ENCODE results near the gene ATP2B2.

DNA sequence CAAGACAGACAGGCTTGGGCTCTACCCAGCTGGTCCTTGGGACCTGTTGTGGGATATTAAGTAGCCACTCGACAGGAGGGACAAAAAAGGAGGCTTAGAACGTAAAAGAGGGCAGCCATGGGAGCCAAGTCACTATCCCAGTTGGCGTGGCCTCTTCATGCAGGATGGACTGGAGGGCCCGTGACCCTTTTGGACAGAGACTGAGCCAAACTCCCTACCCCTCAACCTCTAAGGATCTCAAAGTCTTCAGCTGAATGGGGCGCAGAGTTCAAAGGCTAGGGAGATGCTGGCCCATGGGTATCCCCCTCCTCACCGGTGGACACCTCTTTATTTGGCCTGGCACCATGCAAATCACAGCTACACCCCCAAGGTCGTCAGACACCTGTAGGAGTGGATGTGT, 126.6 kb downstream of the ATP2B2 start:
- TF ChIP-seq ZNF274 (IDR thresholded peaks at IDR 0.05; ENCODE audit: low read depth, low read length) (no peak), YY1 (IDR thresholded peaks at IDR 0.05; ENCODE audit: insufficient read depth, insufficient read length) (no peak)
